ENCODE measurements around the gene GPATCH2L. TPM values are rescaled to one million over a fixed set of nuclear protein-coding genes. Genes with fewer than 3 reads are reported as not detected.

Gene GPATCH2L
- total and polyA plus RNA-seq, 2 experiments from 2014 or later = 13.6 to 35.1 TPM

- no peak for DNase-seq
- in situ Hi-C loops (cut with MboI) = no loop called here
- no peaks in the 10 kb centered on the region for H3K9me2 ChIP-seq (ENCODE audit: insufficient read depth)
- no peak overlapping the region for H3K4me2 ChIP-seq (ENCODE audit: unreplicated experiment)
- H3K9me3 ChIP-seq (ENCODE audit: low read depth) = no peaks in the 10 kb centered on the region
- H3K4me3 ChIP-seq = no peak overlapping the region
- H3K4me1 ChIP-seq (ENCODE audit: insufficient read depth) = peaks cover 13% of the 10 kb centered on the region
- peaks cover 50% of the 10 kb centered on the region for H3K36me3 ChIP-seq (ENCODE audit: low read depth)
- H3K27ac ChIP-seq = no peak overlapping the region
- no peaks in the 10 kb centered on the region for H3K27me3 ChIP-seq (replicated peaks; ENCODE audit: insufficient read depth)
- H3K79me2 ChIP-seq (ENCODE audit: insufficient read depth) = peaks cover 2% of the 10 kb centered on the region; the same call in 1 of the 2 replicates
- WGBS, 2 experiments (ENCODE audit: low coverage in 1 of 2, low lambda C conversion rate in 2 of 2, missing lambda C conversion rate in 2 of 2) = 97 to 98% methylated on average over 3 of the region's 3 CpGs
- no peak overlapping the region for H2AFZ ChIP-seq
- no peak overlapping the region for H3K9ac ChIP-seq
- TF ChIP-seq EZH2phosphoT487 (IDR thresholded peaks at IDR 0.05; ENCODE audit: insufficient read depth, low read depth) = no peak
- no peak for TF ChIP-seq EZH2 (IDR thresholded peaks at IDR 0.05; ENCODE audit: insufficient read depth, poor library complexity, severe bottlenecking)
- H3F3A ChIP-seq (ENCODE audit: insufficient read depth) = peaks cover 10% of the 10 kb centered on the region; the same call in 1 of the 2 replicates
- no peaks in the 10 kb centered on the region for H4K20me1 ChIP-seq (ENCODE audit: insufficient read depth)
These were observed 43.3 kb downstream of the GPATCH2L start for GRCh38 chr14:76195003-76195402.

GRCh38 chr14:76196980-76197695 is 45.4 kb downstream of the GPATCH2L start:
- Histone ChIP-seq H3K27ac (no peak overlapping the region), H3F3A (ENCODE audit: insufficient read depth) (peaks cover 32% of the 10 kb centered on the region), H3K79me2 (ENCODE audit: insufficient read depth) (no peaks in the 10 kb centered on the region), H4K20me1 (ENCODE audit: insufficient read depth) (no peaks in the 10 kb centered on the region), H3K9ac (no peak overlapping the region), H3K36me3 (ENCODE audit: low read depth) (peaks cover 41% of the 10 kb centered on the region), H3K9me3 (ENCODE audit: low read depth) (no peaks in the 10 kb centered on the region), H3K4me3 (no peak overlapping the region), H3K4me1 (ENCODE audit: insufficient read depth) (peaks cover 16% of the 10 kb centered on the region), H3K9me2 (ENCODE audit: insufficient read depth) (no peaks in the 10 kb centered on the region), H2AFZ (no peak overlapping the region), H3K27me3 (replicated peaks; ENCODE audit: insufficient read depth) (no peaks in the 10 kb centered on the region), H3K4me2 (ENCODE audit: unreplicated experiment) (no peak overlapping the region)
- TF ChIP-seq EZH2 (IDR thresholded peaks at IDR 0.05; ENCODE audit: insufficient read depth, poor library complexity, severe bottlenecking) (no peak), EZH2phosphoT487 (IDR thresholded peaks at IDR 0.05; ENCODE audit: insufficient read depth, low read depth) (no peak)
- in situ Hi-C loops (cut with MboI) = no loop called here
- no peak for DNase-seq
- 72 to 75% methylated on average over 4 of the region's 4 CpGs for WGBS, 2 experiments (ENCODE audit: low coverage in 1 of 2, low lambda C conversion rate in 2 of 2, missing lambda C conversion rate in 2 of 2)

- Histone ChIP-seq H3K9ac (no peak overlapping the region), H2AFZ (no peak overlapping the region), H3K9me2 (ENCODE audit: insufficient read depth) (no peaks in the 10 kb centered on the region), H3K9me3 (ENCODE audit: low read depth) (no peaks in the 10 kb centered on the region), H3F3A (ENCODE audit: insufficient read depth) (peaks cover 56% of the 10 kb centered on the region), H4K20me1 (ENCODE audit: insufficient read depth) (no peaks in the 10 kb centered on the region), H3K27me3 (replicated peaks; ENCODE audit: insufficient read depth) (no peaks in the 10 kb centered on the region), H3K4me2 (ENCODE audit: unreplicated experiment) (no peak overlapping the region), H3K36me3 (ENCODE audit: low read depth) (peaks cover 28% of the 10 kb centered on the region), H3K4me3 (no peak overlapping the region), H3K27ac (peak overlapping the region; percentile 54), H3K4me1 (ENCODE audit: insufficient read depth) (peaks cover 14% of the 10 kb centered on the region; the same call in 1 of the 2 replicates), H3K79me2 (ENCODE audit: insufficient read depth) (0 out of 2 replicates have a peak, but pooled peaks cover 7% of the 10 kb centered on the region)
- no peak for TF ChIP-seq EZH2phosphoT487 (IDR thresholded peaks at IDR 0.05; ENCODE audit: insufficient read depth, low read depth)
- no peak for TF ChIP-seq EZH2 (IDR thresholded peaks at IDR 0.05; ENCODE audit: insufficient read depth, poor library complexity, severe bottlenecking)
- in situ Hi-C loops (cut with MboI) = no loop called here
- WGBS, 2 experiments (ENCODE audit: low coverage in 1 of 2, low lambda C conversion rate in 2 of 2, missing lambda C conversion rate in 2 of 2) = 47% methylated on average over 5 of the region's 5 CpGs
- DNase-seq = peak; percentile 88
These were observed 49.4 kb downstream of the GPATCH2L start for GRCh38 chr14:76201162-76201561.

GRCh38 chr14:76203086-76204001 is 51.6 kb downstream of the GPATCH2L start:
- peaks cover 56% of the 10 kb centered on the region for H3F3A ChIP-seq (ENCODE audit: insufficient read depth)
- H2AFZ ChIP-seq = no peak overlapping the region
- no peaks in the 10 kb centered on the region for H3K9me2 ChIP-seq (ENCODE audit: insufficient read depth)
- TF ChIP-seq EZH2 (IDR thresholded peaks at IDR 0.05; ENCODE audit: insufficient read depth, poor library complexity, severe bottlenecking) = no peak
- no peak for TF ChIP-seq EZH2phosphoT487 (IDR thresholded peaks at IDR 0.05; ENCODE audit: insufficient read depth, low read depth)
- peak overlapping the region; percentile 84 for H3K27ac ChIP-seq
- in situ Hi-C loops (cut with MboI) = no loop called here
- H3K9me3 ChIP-seq (ENCODE audit: low read depth) = no peaks in the 10 kb centered on the region
- H3K79me2 ChIP-seq (ENCODE audit: insufficient read depth) = 0 out of 2 replicates have a peak, but pooled peaks cover 7% of the 10 kb centered on the region
- 65 to 68% methylated on average over 11 of the region's 11 CpGs for WGBS, 2 experiments (ENCODE audit: low coverage in 1 of 2, low lambda C conversion rate in 2 of 2, missing lambda C conversion rate in 2 of 2)
- H3K36me3 ChIP-seq (ENCODE audit: low read depth) = peaks cover 30% of the 10 kb centered on the region; the same call in 1 of the 2 replicates
- no peaks in the 10 kb centered on the region for H3K27me3 ChIP-seq (replicated peaks; ENCODE audit: insufficient read depth)
- H3K4me1 ChIP-seq (ENCODE audit: insufficient read depth) = peaks cover 14% of the 10 kb centered on the region; the same call in 1 of the 2 replicates
- H3K4me2 ChIP-seq (ENCODE audit: unreplicated experiment) = no peak overlapping the region
- peak overlapping the region; percentile 59 for H3K9ac ChIP-seq
- DNase-seq = peak; percentile 92
- no peak overlapping the region for H3K4me3 ChIP-seq
- no peaks in the 10 kb centered on the region for H4K20me1 ChIP-seq (ENCODE audit: insufficient read depth)

Measured in GM23248 (cell line).